Astrocyte (in vitro differentiated cells and primary cell): Measurements from ENCODE around the gene THOP1. TPM values are rescaled to one million over a fixed set of nuclear protein-coding genes. Genes with fewer than 3 reads are reported as not detected.
"Not testable (repeated sequence)": the region's sequence is repeated elsewhere in the genome, so short reads cannot be mapped to it uniquely, and the experiment has no call there.

ENCODE experiments used
- DNase-seq: peaks from one replicate; pipeline ENCODE4 v3.0.0-alpha.2; 2010; ENCODE audit warnings: low read depth
- FAIRE-seq: peaks from 2 replicates; lab custom pipeline; 2011; peaks lifted over from hg19 to GRCh38; lab: Jason Lieb, UNC
- H2AFZ ChIP-seq: 2 replicates; pipeline ENCODE4 v1.6.0; 2012; ENCODE audit warnings: low read depth, low read length, inconsistent platforms
- H3K27ac ChIP-seq: 2 replicates; pipeline ENCODE4 v1.5.1; 2011; ENCODE audit warnings: low read depth, low read length, inconsistent platforms
- H3K27me3 ChIP-seq: 2 replicates; pipeline ENCODE4 v1.6.0; 2011; ENCODE audit warnings: low read length, inconsistent platforms; ENCODE audit not compliant: insufficient read depth
- H3K36me3 ChIP-seq: 2 replicates; pipeline ENCODE4 v1.5.1; 2011; ENCODE audit warnings: low read length, inconsistent platforms; ENCODE audit not compliant: insufficient read depth
- H3K4me1 ChIP-seq: 2 replicates; pipeline ENCODE4 v1.5.1; 2011; ENCODE audit warnings: low read length, inconsistent platforms; ENCODE audit not compliant: insufficient read depth
- H3K4me2 ChIP-seq: 2 replicates; pipeline ENCODE4 v1.6.0; 2012; ENCODE audit warnings: low read length, inconsistent platforms
- H3K4me3 ChIP-seq: 2 replicates; pipeline ENCODE4 v1.5.1; 2011; ENCODE audit warnings: low read depth, mild to moderate bottlenecking, low read length, inconsistent platforms; ENCODE audit not compliant: insufficient read depth
- H3K79me2 ChIP-seq: 2 replicates; pipeline ENCODE4 v1.6.0; 2012; ENCODE audit warnings: mild to moderate bottlenecking, low read length, inconsistent platforms; ENCODE audit not compliant: insufficient read depth
- H3K9ac ChIP-seq: 2 replicates; pipeline ENCODE4 v1.6.0; 2012; ENCODE audit warnings: mild to moderate bottlenecking, low read length, inconsistent platforms
- H3K9me3 ChIP-seq: 2 replicates; pipeline ENCODE4 v1.5.1; 2012; ENCODE audit warnings: low read depth, mild to moderate bottlenecking, low read length, inconsistent platforms; ENCODE audit not compliant: insufficient read depth
- H4K20me1 ChIP-seq: 2 replicates; pipeline ENCODE4 v1.6.0; 2012; ENCODE audit warnings: low read length, inconsistent platforms; ENCODE audit not compliant: insufficient read depth
- H3K27ac Mint-ChIP-seq: one replicate; pipeline ENCODE4 v1.8.0; 2021; ENCODE audit warnings: mild to moderate bottlenecking, mixed read lengths; ENCODE audit not compliant: unreplicated experiment
- H3K27me3 Mint-ChIP-seq: one replicate; pipeline ENCODE4 v1.8.0; 2021; ENCODE audit warnings: low read depth, mixed read lengths; ENCODE audit not compliant: unreplicated experiment
- H3K36me3 Mint-ChIP-seq: one replicate; pipeline ENCODE4 v1.8.0; 2021; ENCODE audit warnings: low read depth, mixed read lengths; ENCODE audit not compliant: unreplicated experiment
- H3K4me1 Mint-ChIP-seq: one replicate; pipeline ENCODE4 v1.8.0; 2021; ENCODE audit warnings: low read depth, mixed read lengths; ENCODE audit not compliant: unreplicated experiment
- H3K4me3 Mint-ChIP-seq: one replicate; pipeline ENCODE4 v1.8.0; 2021; ENCODE audit warnings: mild to moderate bottlenecking, moderate library complexity, mixed read lengths; ENCODE audit not compliant: unreplicated experiment
- H3K9me3 Mint-ChIP-seq: one replicate; pipeline ENCODE4 v1.8.0; 2021; ENCODE audit warnings: mild to moderate bottlenecking, mixed read lengths; ENCODE audit not compliant: unreplicated experiment
- CTCF ChIP-seq: IDR thresholded peaks from 2 replicates; pipeline ENCODE4 v1.5.1; 2011; ENCODE audit warnings: low read depth, mild to moderate bottlenecking, inconsistent platforms, low read length, moderate library complexity; ENCODE audit not compliant: insufficient read depth
- EZH2 ChIP-seq: IDR thresholded peaks from 2 replicates; pipeline ENCODE4 v1.6.1; 2012; ENCODE audit warnings: mild to moderate bottlenecking, low read length, inconsistent platforms; ENCODE audit not compliant: insufficient read depth
- total RNA-seq: library from RNA; stranded (reverse); gene quantifications from 2 replicates; pipeline ENCODE4 v1.2.1, GENCODE V29; 2021

The THOP1 gene
- total RNA-seq, 1 donor from 2014 or later = 73.4 TPM

- Histone ChIP-seq H4K20me1 (no peaks in the 10 kb centered on the region), H3K36me3 (no peaks in the 10 kb centered on the region), H3K4me1 (no peaks in the 10 kb centered on the region), H2AFZ (no peak overlapping the region), H3K4me2 (no peak overlapping the region), H3K27me3 (no peaks in the 10 kb centered on the region), H3K79me2 (peaks cover 4% of the 10 kb centered on the region), H3K9ac (no peak overlapping the region), H3K27ac (no peak overlapping the region), H3K4me3 (no peak overlapping the region), H3K9me3 (no peaks in the 10 kb centered on the region)
- TF ChIP-seq EZH2 = no peak
- no peak for TF ChIP-seq CTCF
- Mint-ChIP-seq H3K27me3 (no peaks in the 10 kb centered on the region), H3K27ac (no peak overlapping the region), H3K36me3 (peaks cover 13% of the 10 kb centered on the region), H3K4me1 (no peaks in the 10 kb centered on the region), H3K4me3 (no peak overlapping the region), H3K9me3 (no peaks in the 10 kb centered on the region)
- FAIRE-seq = no peak
- DNase-seq = no peak
Observed at GRCh38 chr19:2816641-2817040, 31.3 kb downstream of the THOP1 start.

- H3K4me2 ChIP-seq, FAIRE-seq: not testable (repeated sequence)
Observed at GRCh38 chr19:2817237-2817829, 32.0 kb downstream of the THOP1 start.

GRCh38 chr19:2819540-2820111 is 34.3 kb downstream of the THOP1 start, which contains the start of gene ZNF554:
TSS of gene ZNF554 (plus strand) at chr19:2819868. CDS start at chr19:2820072, 204 bp downstream.
- Histone ChIP-seq H3K27ac (no peak within 1 kb of the TSS), H3K36me3 (no peaks in the 10 kb centered on the region), H3K79me2 (peaks cover 4% of the 10 kb centered on the region), H3K9me3 (no peaks in the 10 kb centered on the region), H3K4me2 (peak within 1 kb of the TSS; percentile 98), H2AFZ (peak within 1 kb of the TSS; percentile 85), H3K9ac (peak within 1 kb of the TSS; percentile 78), H3K4me1 (no peaks in the 10 kb centered on the region), H4K20me1 (no peaks in the 10 kb centered on the region), H3K4me3 (peak within 1 kb of the TSS; percentile 75), H3K27me3 (no peaks in the 10 kb centered on the region)
- no peak for FAIRE-seq
- Mint-ChIP-seq H3K27ac (peak within 1 kb of the TSS; percentile 41), H3K4me1 (no peaks in the 10 kb centered on the region), H3K9me3 (peaks cover 4% of the 10 kb centered on the region), H3K27me3 (no peaks in the 10 kb centered on the region), H3K36me3 (peaks cover 29% of the 10 kb centered on the region), H3K4me3 (peak within 1 kb of the TSS; percentile 86)
- TF ChIP-seq CTCF (peak; percentile 69), EZH2 (no peak)
- peak; percentile 77 for DNase-seq

More at GRCh38 chr19:2817237-2817829, 32.0 kb downstream of the THOP1 start:
- not testable (repeated sequence) for H3K4me1 ChIP-seq, DNase-seq, H3K9ac ChIP-seq, H3K4me3 ChIP-seq, H3K9me3 ChIP-seq, H4K20me1 ChIP-seq, H3K27me3 Mint-ChIP-seq, H3K27me3 ChIP-seq, H3K27ac ChIP-seq, H3K27ac Mint-ChIP-seq, H3K79me2 ChIP-seq, H3K36me3 ChIP-seq, H2AFZ ChIP-seq, H3K4me1 Mint-ChIP-seq, H3K9me3 Mint-ChIP-seq, H3K4me3 Mint-ChIP-seq
- peaks cover 14% of the 10 kb centered on the region for H3K36me3 Mint-ChIP-seq
